CD4-positive, alpha-beta T cell treated with Interleukin-17A for 1 hour (primary cell): ENCODE measurements around the gene TRPM1.
"Not testable (repeated sequence)": the region's sequence is repeated elsewhere in the genome, so short reads cannot be mapped to it uniquely, and the experiment has no call there.

Experiments
- DNase-seq: peaks from one replicate; pipeline ENCODE4 v3.0.0-alpha.2; 2020

Gene TRPM1

DNA sequence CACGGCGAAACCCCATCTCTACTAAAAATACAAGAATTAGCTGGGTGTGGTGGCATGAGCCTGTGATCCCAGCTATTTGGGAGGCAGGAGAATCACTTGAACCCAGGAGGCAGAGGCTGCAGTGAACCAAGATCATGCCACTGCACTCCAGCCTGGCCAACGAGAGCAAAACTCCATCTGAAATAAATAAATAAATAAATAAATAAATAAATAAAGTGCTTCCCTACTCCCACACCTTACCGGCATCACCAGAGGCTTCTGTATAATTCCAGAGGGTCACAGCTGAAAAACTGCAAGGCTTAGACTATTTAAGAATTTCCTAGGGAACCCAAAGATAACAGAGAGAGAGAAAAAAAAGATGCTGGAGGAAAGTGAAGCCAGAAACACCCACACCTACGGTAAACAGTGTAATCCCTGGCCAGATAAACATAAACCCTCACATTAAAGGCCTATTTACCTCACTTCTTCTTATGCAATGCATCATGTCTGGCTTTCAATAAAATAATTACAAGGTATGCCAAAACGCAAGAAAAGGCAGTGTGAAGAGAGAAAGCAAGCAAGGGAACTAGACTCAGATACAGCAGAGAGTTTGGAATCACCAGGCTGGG, 15.0 kb upstream of the TRPM1 start:
- DNase-seq = no peak

DNA sequence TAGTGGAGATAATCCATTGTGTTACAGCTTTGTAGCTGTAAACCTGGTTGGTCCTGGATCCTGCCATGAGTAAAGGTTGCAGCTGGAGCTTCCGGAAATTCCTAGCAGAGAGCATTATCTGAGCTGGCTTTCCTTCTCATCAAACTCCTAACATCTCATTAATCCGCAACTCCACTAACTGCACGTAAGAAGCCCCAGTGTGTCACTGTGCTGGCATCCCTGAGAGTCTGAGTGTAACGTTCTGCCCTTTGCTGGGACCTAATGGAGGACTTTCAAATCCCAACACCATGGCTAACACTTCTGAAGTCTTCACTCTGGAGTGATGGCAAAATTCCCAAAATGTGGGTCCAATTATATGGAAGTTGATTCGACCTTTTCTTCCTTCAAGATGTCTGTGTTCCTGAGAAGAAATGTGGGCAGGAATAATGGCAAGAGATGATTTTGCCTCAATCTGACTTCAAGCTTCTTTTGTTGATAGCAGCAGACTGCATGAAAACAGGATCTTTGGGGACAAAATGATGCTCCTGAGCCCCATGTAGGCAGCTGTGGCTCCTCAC, 9.6 kb upstream of the TRPM1 start:
- DNase-seq = no peak

DNA sequence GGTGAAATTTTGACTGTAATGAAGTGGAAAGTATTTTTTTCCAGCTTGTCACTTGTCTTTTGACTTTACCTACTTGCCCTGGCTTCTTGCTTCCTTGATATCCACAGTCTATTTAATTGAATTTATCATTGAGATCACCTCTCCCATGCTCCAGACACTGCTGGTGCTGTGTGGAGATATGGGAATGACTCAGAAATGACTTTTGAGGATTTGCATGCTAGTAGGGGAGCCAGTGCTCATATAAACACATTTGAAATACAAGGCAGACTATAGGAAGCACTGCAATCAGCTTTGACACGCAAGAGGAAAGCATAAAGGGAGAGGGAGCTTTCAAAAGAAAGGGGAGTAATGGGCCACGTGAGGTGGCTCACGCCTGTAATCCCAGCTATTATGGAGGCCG, 7.3 kb upstream of the TRPM1 start:
- no peak for DNase-seq

DNA sequence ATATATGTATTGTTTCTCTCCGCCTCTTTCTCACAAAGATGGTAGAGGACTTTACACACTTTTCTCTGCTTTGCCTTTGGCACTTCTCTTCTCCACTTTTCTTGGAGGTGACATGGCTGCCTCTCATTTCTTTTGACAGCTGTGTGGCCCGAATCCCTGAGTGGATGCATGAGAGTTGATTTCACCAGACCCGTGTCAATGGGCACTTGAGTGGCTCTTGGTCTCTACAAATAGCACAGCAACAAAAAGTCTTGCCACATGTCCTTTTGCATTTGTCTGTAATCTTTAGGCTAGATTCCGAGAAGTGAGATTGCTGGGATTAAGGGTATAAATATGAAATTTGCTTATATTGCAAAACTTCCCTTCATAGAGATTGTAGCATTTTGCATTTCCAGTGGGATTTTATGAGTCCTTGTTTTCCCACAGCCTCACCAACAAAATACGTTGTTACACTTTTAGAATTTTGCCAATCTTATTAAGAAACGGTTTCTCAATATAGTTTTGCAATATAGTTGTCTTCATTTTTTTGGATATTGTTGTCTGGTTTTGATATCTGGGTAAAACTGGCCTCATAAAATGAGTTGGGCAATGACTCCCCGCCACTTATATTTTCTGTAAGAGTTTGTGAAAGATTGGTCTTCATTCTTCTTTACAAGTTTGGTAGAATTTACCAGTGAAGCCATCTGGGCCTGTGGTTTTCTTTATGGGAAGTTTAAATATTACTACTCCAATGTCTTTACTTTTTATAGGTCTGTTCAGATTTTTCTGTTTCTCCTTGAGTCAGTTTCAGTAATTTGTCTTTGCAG, 5.2 kb upstream of the TRPM1 start:
- DNase-seq = no peak

DNA sequence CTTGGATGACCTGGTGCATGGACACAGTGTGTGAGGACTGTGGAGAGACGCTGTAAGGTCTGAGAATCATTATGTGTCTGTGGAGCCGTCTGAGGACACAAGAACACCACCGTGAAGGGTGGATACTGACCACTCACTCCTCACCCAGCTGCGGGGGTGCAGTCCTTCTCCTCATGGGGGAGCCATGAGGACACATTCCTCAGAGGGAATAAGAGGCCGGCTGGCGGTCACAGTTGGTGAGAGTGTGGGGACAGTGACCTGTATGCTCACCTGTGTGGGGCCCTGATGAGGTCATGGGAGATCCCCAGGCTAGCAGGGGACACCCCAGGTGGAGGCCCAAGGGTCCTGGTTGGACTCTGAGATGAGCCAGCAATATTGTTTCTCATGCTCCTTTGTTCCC, 2.5 kb upstream of the TRPM1 start:
- no peak for DNase-seq

DNA sequence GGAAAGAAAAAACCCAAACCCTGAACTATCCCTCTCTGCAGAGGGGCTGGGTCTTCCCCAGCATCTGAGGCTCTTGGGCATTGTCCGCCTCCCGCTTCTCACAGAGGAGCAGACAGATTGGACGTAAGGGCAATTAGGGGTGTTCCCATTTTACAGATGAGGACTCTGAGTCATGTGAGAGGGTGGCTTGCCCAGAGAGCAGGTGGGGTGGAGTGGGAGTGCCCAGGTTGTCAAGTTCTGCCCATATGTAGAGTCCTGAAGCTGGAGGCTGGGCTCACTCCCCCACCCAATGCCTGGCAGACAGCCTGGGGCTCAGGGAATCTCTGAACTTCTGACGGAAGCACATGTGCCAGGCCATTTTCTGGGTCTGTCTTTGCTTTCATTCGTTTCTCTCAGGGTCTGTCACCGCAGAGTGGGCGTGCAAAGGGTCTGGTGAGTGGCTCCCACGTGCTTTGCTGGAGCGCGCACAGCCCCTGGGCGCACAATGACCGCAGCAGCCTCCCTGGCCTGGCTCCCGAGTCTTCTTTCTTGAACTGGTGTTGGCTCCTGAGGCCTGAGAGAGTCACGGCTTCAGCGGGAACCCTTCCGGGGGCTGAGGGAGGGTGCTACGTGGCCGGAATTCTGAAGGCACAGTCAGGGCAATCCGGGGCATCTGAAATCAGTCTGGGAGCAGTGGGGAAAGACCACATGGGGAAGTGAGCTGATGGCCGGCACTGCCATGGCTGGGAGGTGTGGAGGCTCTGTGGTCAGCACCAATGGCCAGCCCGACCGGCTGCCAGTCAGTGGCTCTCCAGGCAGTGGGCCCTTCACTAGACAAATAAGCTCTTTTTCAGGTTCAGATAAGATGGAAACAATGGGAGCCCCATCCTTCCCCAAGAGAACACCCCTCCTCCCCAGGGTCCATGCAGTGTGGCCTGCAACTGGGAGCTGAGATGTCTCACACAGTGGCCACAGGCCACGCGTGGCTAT, 1.1 kb upstream of the TRPM1 start:
- no peak for DNase-seq

DNA sequence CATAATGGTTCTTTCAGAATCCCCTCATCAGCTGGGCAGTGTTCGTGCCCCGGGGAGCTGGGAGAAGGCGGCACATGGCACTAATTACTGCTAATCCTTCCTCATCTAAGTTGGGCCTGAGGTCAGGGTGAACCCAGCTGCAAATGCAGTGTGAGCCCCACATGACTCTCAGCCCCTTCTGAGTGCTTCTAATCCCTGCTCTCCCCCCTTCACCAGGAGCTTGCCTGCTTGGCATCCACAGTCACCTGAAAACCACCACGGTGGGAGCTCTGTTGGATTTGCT, 455 bp upstream of the TRPM1 start:
- no peak for DNase-seq

DNA sequence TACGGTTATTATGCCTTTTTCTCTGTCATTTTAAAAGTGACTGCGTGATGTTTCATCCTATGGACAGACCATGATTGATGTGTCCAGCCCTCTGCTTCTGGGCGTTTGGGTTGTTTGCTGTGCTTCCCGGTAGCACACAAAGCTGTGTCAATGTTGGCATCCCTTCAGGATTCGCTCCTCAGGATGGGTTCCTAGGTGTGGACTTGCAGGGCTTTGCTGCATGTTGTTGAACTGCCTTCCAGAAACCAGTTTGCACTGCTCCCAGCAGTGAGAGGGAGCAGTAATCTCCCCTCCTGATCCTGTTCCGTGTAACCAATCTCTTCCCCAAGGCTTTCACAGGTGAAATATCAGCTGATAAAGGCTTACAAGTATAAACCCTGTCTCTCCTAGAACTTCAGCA, 787 bp downstream of the TRPM1 start:
- no peak for DNase-seq

DNA sequence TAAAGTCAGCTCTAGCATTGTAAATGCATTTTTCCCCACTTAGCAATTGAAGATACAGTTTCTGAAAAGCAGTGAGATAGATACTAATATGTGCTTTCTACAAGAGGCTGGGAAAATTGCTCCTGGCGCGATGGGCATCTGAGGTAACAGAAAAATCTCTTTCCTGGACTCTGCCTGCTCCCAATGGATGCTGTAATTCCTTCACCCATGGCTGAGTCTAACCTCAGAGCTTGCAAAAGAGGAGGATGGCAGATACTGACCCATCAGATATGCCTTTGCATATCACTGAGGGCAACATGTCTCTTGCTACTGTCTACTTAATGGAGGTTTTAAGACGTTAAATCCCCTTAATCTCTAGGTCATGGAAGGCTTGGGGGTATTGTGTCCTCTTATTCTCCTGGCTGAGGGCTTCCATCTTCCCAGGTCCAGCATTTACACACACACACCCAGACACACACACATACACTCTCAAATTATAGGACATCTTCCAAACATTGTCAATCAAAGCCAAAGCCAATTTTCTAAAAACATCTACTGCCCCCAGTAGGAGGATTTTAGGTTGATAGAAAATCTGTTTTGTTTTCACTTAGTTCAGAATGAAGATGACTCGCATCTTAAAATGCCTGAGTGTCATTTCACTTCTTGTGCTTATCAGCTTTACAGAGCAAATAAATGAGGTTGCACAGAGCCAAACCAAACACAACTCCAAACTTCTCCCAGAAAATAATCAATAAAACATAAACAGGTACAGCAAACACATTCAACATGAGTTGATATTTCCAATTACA, 2.4 kb downstream of the TRPM1 start:
- DNase-seq = no peak

DNA sequence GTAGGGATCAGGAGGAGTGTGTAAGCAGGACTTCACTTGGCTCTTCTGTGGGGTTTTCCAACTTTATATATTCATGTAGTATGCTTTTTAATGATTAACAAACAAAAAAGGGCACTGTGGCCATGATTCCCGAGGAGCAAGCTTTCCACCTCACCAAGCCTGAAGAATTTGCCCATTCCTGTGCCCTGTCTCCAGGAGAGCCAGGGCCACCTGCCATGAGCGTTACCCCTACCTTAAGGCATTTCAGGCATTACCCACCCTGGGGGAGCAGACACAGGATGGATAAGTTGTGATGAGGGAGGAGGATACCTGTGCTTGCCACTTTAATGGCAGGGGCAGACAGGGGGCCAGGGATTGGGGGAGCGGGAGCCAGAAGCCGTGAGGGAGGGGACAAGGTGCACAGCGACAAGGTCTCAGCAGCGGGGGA, 3.0 kb downstream of the TRPM1 start:
- no peak for DNase-seq

DNA sequence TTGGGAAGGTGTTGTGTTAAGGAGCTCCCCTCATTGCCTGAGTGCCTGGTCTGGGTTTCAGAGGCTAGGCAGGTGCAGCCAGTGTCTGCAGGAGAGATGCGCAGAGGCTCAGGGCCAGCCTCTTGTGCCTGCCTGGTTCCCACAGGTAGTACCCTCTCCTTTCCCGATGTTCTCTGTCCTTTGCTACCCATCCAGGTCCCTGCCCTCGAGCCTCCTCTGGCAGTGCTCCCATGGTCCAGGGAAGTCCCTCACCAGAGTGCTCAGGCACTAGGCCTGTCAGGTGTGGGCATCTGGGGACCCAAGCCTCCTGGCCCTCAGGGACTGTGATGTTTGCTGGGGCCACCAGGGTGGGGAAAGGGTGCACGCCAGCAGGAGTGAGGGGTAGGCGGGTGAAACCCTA, 5.0 kb downstream of the TRPM1 start:
- DNase-seq = no peak

DNA sequence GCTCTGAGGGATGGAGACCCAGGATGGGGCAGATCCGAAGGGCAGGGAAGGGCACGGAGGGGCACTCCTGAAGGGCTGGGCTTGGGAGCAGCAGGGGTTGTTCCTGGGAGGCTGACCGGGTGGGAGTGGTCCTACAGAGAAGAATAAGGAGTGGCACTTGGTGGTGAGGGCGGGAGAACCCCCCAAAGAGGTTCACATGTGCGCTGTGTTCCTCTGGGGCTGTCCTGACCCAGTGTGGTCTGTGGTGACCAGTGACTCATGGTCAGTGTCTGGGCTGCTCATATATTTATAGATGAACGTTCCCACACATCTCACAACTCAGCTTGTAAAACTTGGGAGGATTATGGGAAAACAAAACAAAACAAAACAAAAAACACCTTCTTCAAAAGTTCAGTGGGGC, 10.0 kb downstream of the TRPM1 start:
- DNase-seq = no peak

DNA sequence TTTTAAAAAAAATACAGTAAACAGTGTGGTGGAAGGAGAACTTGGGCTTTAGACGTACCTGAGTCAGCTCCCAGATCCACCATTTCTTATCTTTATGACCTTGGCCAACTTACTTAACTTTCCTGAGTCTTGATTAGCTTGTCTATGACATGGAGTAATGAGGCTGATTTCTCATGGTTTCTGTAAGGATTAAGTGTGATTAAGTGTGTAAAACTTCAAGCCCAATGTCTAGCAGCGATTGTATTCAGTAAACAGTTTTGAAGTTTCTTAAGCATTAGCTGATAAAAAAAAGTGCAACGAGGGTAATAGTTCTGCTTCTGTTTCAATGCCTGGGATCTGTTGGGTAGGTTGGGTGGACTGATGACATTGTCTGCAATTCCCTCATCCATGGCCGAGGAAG, 10.8 kb downstream of the TRPM1 start:
- DNase-seq = no peak

DNA sequence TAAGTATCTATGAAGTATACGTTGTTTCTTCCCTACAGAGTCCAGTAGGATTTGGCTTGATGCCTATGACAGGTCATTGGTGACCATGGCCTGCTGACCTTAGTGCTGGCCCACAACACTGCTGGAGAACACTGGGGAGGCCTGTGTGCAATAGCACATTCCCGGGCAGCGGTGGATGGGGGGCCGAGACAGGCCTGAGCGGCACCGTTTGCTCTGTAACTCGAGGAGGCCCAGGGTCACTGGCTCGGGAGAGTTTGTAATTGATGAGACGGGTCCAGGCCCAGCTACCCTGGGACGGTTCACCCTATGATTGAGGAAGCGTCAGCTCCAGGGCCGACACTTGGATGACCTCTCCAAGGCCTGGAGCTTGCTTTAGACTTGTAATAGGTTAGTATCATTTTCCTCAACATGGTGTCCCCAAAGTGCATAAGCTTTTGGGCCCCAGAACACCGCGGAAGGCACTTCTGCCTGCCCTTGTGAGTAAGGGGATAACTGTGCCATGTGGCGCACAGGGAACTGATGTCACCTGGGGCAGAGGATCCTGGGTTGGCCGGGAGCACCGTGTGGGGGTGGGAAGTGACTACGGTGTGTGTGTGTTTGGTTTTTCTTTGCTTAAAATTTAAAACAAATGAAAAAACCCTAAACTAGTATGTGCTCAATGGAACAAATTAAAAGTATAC, 12.0 kb downstream of the TRPM1 start:
- no peak for DNase-seq

DNA sequence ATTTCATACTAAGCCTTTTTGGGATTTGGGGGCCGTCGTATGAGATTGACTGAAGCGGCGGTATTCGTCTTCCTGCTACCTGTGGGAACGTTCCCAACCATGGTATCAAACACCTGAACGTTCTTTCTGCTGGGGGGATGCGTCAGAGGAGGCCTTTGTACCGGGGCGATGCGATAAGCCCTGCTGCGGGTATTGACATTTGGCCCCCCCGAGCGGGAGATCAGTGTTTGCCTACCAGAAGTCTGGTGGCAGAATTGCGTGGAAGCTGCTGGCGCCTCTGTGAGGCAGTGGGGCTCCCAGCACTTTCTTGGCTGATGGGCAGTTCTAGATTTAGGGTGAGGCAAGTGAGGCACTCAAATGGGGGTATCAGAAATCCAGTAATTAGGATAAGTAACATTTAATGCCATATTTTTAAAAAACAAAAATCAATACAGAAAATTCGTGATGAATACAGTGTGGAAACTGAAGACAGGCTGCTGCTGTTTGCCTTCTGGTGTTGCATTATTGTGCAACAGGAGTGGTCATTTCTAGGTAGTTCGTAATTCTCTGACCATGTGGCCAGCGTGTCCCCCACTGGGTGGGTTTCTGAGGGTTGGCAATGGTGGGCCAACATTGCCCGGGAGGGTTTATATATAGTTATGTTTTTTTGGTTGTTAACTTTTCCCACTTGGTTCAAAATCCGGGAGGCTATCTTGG, 12.7 kb downstream of the TRPM1 start:
- no peak for DNase-seq

DNA sequence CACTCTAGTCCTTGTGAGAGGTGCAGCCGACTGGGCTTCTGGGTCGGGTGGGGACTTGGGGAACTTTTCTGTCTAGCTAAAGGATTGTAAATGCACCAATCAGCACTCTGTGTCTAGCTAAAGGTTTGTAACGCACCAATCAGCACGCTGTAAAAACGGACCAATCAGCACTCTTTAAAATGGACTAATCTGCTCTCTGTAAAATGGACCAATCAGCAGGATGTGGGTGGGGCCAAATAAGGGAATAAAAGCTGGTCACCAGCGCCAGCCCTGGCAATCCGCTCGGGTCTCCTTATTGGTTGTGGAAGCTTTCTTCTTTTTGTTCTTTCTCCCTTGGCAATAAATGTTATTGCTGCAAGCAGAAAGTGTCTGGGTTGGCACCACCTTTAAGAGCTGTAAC, 13.5 kb downstream of the TRPM1 start:
- not testable (repeated sequence) for DNase-seq

DNA sequence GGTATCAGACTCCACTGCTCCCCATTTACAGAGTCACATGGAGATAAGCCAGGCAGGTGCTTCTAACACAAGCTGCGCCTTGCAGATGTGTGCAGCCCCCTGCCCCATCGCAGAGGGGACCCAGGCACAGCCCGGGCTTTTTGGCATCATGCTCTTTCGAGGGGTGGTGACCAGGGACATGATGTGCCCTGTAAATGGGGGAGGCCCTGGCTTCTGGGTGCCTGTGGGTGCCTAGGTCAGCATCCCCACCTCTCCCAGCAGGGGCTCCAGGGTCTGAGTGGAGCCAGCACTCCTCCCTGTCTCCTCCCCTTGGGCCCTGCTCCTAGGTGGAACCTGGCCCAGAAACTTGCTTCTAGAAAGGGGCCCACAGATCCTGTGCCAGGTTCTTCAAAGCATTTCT, 15.2 kb downstream of the TRPM1 start:
- DNase-seq = no peak

DNA sequence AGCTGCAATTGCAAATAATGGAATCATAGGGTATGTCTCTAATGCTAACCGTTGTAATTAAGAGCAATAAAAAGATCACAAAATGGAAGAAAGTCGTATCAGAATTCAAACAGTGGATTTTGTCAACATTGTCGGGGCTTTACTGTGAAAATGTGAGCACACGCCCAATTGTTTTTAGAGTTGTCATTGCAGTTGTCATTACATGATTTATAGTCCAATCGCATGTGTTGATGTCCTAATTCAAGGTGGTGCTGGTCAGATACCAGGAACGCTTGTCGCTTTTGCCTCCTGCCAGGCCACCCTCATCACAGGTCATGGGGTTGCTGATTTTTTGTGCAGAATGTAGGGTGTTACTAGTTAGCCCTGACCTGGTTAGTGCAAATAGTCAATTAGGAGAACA, 16.2 kb downstream of the TRPM1 start:
- no peak for DNase-seq

DNA sequence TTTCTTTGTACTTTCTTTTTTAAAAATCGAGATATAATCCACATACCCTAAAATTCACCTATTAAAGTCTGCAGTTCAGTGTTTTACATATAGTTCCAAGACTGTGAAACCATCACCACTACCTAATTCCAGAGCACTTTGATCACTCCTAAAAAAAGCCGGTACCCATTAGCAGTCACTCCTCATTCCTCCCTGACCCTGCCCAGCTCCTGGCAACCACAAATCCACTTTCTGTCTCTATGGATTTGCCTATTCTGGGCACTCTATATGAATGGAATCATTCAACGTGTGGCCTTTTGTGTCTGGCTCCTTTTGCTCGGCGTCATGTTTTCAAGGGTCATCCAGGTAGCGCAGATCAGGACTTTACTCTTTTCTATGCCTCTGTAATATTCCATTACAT, 17.3 kb downstream of the TRPM1 start:
- DNase-seq = no peak

DNA sequence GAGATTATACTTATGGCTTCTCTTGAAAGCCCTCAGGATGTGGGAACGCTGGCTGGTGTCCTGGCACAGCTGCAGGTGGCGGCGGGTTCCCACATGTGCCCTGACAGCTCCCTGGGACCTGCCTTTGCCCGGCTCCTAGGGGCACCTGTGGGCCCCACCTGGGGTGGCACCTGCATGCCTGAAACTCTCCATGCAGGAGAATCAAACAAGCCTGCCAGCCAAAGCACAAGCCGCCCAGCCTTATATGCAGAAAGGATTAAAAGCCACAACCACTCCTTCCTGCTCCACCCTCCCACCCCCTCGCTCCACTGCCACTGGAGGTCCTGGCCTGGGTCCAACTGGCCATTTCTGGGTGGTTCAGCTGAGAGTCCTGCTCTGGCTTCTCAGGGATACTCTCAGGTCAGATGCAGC, 18.1 kb downstream of the TRPM1 start:
- no peak for DNase-seq

DNA sequence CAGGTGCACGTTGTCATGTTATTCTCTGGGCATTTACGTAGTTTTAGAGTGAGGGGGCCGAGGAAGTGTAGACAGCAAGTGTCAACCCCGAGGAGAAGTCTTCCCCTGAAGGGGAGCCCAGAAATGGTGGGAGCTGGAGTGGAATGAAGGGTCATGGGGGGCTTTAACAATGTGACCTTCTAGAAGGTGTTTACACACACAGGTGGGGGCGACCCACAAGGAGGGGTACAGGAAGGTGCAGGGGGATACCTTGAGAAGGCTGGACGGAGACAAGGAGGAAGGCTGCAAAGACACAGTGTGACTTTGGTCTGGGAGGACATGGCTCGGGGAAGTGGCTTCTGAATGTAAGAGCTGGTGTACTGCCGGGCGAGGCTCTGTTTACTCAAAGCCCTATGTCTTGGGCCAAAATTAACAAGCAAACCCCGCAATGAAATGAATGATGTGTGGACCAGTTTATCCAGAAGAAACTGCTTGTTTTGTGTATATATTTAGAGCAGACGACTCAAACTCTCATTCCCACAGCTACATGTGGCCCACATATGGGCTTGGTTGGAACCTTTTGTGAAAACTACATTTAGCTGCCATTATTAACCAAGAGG, 18.7 kb downstream of the TRPM1 start:
- no peak for DNase-seq
